A549 (cell line): ENCODE results near the gene OPRD1. TPM values are rescaled to one million over a fixed set of nuclear protein-coding genes. Genes with fewer than 3 reads are reported as not detected.
A peak's percentile ranks its signal among the peaks of the same experiment; 100 is the strongest.

Experiments used
- ATAC-seq, 2 experiments: fragments of 200-7000 bp in 1 of 2; fragments of >200 bp in 1 of 2; cut with Nextera tagmentation in 1 of 2; cut with Tn5 transposase in 1 of 2; 3 replicates each; pipeline versions ENCODE4 v1.8.0 to v1.9.1; 2018 to 2020; ENCODE audit warnings: mild to moderate bottlenecking in 1 of 2, moderate library complexity in 1 of 2
- CTCF ChIA-PET: fragments of 300-600 bp; sonication (Branson Sonifier 250); formaldehyde crosslinking; extraction: SDS; loops from one replicate; lab custom pipeline; 2021; ENCODE audit warnings: antibody characterized with exemption, inconsistent platforms; lab: Yijun Ruan, JAX
- POLR2A ChIA-PET: fragments of 350-600 bp; formaldehyde crosslinking; extraction: SDS; loops from one replicate; lab custom pipeline; 2021; ENCODE audit warnings: antibody characterized with exemption, inconsistent platforms; lab: Yijun Ruan, JAX
- DNase-seq, 2 experiments: peaks; one replicate each; pipeline versions ENCODE4 v3.0.0 to v3.0.0-alpha.2; 2011 to 2016; ENCODE audit warnings: low read depth in 1 of 2, low spot score in 1 of 2
- FAIRE-seq: peaks from 2 replicates; lab custom pipeline; 2011; peaks lifted over from hg19 to GRCh38; lab: Jason Lieb, UNC
- H3K27ac ChIP-seq, 2 experiments: fragments of >200 bp; sonication (Bioruptor Twin); formaldehyde crosslinking; 3 replicates each; pipeline ENCODE4 v1.5.1; 2016 to 2017
- H3K4me1 ChIP-seq: fragments of >200 bp; sonication (Bioruptor Twin); formaldehyde crosslinking; 3 replicates; pipeline ENCODE4 v1.6.1; 2016
- H3K4me2 ChIP-seq: fragments of >200 bp; sonication (Bioruptor Twin); formaldehyde crosslinking; 3 replicates; pipeline ENCODE4 v1.6.1; 2016
- H3K4me3 ChIP-seq: fragments of >200 bp; sonication (Bioruptor Twin); formaldehyde crosslinking; 3 replicates; pipeline ENCODE4 v1.5.1; 2016
- H3K9me3 ChIP-seq: fragments of >200 bp; sonication (Bioruptor Twin); formaldehyde crosslinking; 3 replicates; pipeline ENCODE4 v1.6.1; 2016
- ATOH8 ChIP-seq: fragments of 250-450 bp; sonication (Bioruptor Pico); IDR thresholded peaks from 2 replicates; pipeline ENCODE4 v1.5.0; 2020; ENCODE audit warnings: low read depth, mild to moderate bottlenecking, moderate library complexity
- CBX8 ChIP-seq: fragments of 200-600 bp; sonication (generic); IDR thresholded peaks from 2 replicates; pipeline ENCODE4 v1.6.1; 2016
- CEBPB ChIP-seq, 2 experiments: fragments of >200 bp in 1 of 2; sonication (Bioruptor Twin) in 1 of 2; formaldehyde crosslinking in 1 of 2; IDR thresholded peaks; 2 replicates each; pipeline ENCODE4 v1.6.1; 2012 to 2016
- EP300 ChIP-seq, 2 experiments: fragments of >200 bp; sonication (Bioruptor Twin); formaldehyde crosslinking; IDR thresholded peaks; 2 replicates in 1 of 2; 3 replicates in 1 of 2; pipeline ENCODE4 v1.6.1; 2016 to 2017
- FOSB ChIP-seq: fragments of 250-450 bp; sonication (Bioruptor Pico); IDR thresholded peaks from 2 replicates; pipeline ENCODE4 v1.5.0; 2020; ENCODE audit warnings: mild to moderate bottlenecking, moderate library complexity
- FOSL2 ChIP-seq, 2 experiments: fragments of 450-650 bp in 1 of 2; fragments of >200 bp in 1 of 2; sonication (Bioruptor Twin) in 1 of 2; formaldehyde crosslinking; IDR thresholded peaks; 2 replicates each; pipeline versions ENCODE4 v1.5.0 to v1.6.1; 2016 to 2020; ENCODE audit warnings: mild to moderate bottlenecking in 1 of 2, moderate library complexity in 1 of 2
- JUNB ChIP-seq: fragments of >200 bp; sonication (Bioruptor Twin); formaldehyde crosslinking; IDR thresholded peaks from 2 replicates; pipeline ENCODE4 v1.6.1; 2016
- NPAS2 ChIP-seq: fragments of 250-450 bp; sonication (Bioruptor Pico); IDR thresholded peaks from 2 replicates; pipeline ENCODE4 v1.8.0; 2022; ENCODE audit warnings: mild to moderate bottlenecking, moderate library complexity, borderline replicate concordance
- NR3C1 ChIP-seq: fragments of >200 bp; sonication (Bioruptor Twin); formaldehyde crosslinking; IDR thresholded peaks from 3 replicates; pipeline ENCODE4 v1.6.1; 2017
- PHF8 ChIP-seq: fragments of 200-600 bp; sonication (generic); IDR thresholded peaks from 2 replicates; pipeline ENCODE4 v1.6.1; 2016; ENCODE audit warnings: low read depth, mild to moderate bottlenecking, antibody characterized with exemption, moderate library complexity, borderline replicate concordance
- POLR2A ChIP-seq: IDR thresholded peaks from 2 replicates; pipeline ENCODE4 v1.6.1; 2012; ENCODE audit warnings: mild to moderate bottlenecking, low read length
- RAD21 ChIP-seq, 2 experiments: fragments of >200 bp in 1 of 2; sonication (Bioruptor Twin) in 1 of 2; formaldehyde crosslinking in 1 of 2; IDR thresholded peaks in 1 of 2; conservative IDR thresholded peaks in 1 of 2; 2 replicates in 1 of 2; 3 replicates in 1 of 2; pipeline ENCODE4 v1.6.1; 2012 to 2018; ENCODE audit warnings: inconsistent platforms in 1 of 2
- RNF2 ChIP-seq: fragments of 200-600 bp; sonication (generic); IDR thresholded peaks from 2 replicates; pipeline ENCODE4 v1.6.1; 2016; ENCODE audit warnings: low read depth, mild to moderate bottlenecking, antibody characterized with exemption, moderate library complexity, borderline replicate concordance
- TP53 ChIP-seq: fragments of 250-450 bp; sonication (Bioruptor Pico); IDR thresholded peaks from 2 replicates; pipeline ENCODE4 v1.5.0; 2021; ENCODE audit warnings: mild to moderate bottlenecking, moderate library complexity
- ZC3H11A ChIP-seq: fragments of 450-650 bp; IDR thresholded peaks from 2 replicates; pipeline ENCODE4 v1.6.1; 2014; ENCODE audit warnings: antibody characterized with exemption, mild to moderate bottlenecking
- ZSCAN20 ChIP-seq: fragments of 250-450 bp; sonication (Bioruptor Pico); IDR thresholded peaks from 2 replicates; pipeline ENCODE4 v1.8.0; 2022; ENCODE audit warnings: mild to moderate bottlenecking, moderate library complexity
- WGBS: methylation state at CpG from one replicate; pipeline ENCODE4 v1.1.6; 2017; ENCODE audit errors: missing lambda C conversion rate; 5-methylcytosine and 5-hydroxymethylcytosine counted together
- polyA plus RNA-seq, 4 experiments: library from polyadenylated mRNA; depleted of rRNA in 3 of 4; stranded (reverse); fragments of >200 nt; fragmentation: RNase III in 1 of 4; extraction: RNeasy Plus Mini Kit Qiagen cat#74134 plus additional on column Dnase treatment in 1 of 4; gene quantifications; 2 replicates in 3 of 4; 3 replicates in 1 of 4; pipeline ENCODE4 v1.2.3, GENCODE V29; 2011 to 2017
- TF ChIP-seq, protein P1 (sequence below): fragments of >200 bp; sonication (Bioruptor Twin); formaldehyde crosslinking; IDR thresholded peaks from 2 replicates; pipeline ENCODE4 v1.6.1; 2016
- TF ChIP-seq, protein P2 (sequence below): fragments of 450-650 bp; IDR thresholded peaks from 2 replicates; pipeline ENCODE4 v1.6.1; 2014; ENCODE audit warnings: antibody characterized with exemption

OPRD1 gene
- polyA plus RNA-seq, 2 of the 4 experiments (the other 2 are of a cell fraction) = not detected

DNA sequence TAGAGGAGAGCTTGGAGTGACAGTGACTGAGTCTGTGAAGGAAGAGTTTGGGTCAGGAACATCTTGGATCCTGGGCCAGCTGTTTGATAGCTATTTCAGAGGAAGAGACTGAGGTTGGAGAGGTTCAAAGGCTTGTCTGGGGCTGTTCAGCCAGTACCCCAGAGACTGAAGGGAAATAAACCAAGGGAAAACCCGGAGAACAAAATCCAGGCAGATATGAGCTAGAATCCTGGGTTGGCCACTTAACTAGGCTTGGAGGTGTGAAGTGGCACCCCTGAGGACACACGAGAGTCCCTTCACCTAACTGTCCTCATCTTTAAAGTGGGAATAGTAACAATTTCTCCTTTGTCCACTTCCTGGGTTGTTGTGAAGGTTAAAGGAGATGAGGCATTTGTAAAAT is 79.3 kb downstream of the OPRD1 start (continued):
- TF ChIP-seq CEBPB (IDR thresholded peaks at IDR 0.05) (no peak), FOSL2 (IDR thresholded peaks at IDR 0.05) (no peak), FOSL2 (CRISPR knock-in tag; IDR thresholded peaks at IDR 0.05) (no peak)

GRCh38 chr1:28893403-28894102 is 81.6 kb downstream of the OPRD1 start:
- H3K4me3 ChIP-seq = no peak overlapping the region
- no peak for FAIRE-seq
- CTCF ChIA-PET = interaction anchor here (0.7 to 9.6 kb wide), 4 partner anchors 9 to 140 kb away, joined by 3 to 75 read pairs (median 10); no protein-coding TSS in a partner anchor
- ATAC-seq = peak; percentile 66 to 79; a peak in 5 of 6 replicates
- POLR2A ChIA-PET = no interaction called here
- no peak overlapping the region for H3K27ac ChIP-seq
- H3K4me2 ChIP-seq = no peak overlapping the region
- H3K9me3 ChIP-seq = no peaks in the 10 kb centered on the region
- no peaks in the 10 kb centered on the region for H3K4me1 ChIP-seq
- 77% methylated on average over 2 of the region's 8 CpGs for WGBS
- no peak for DNase-seq
- TF ChIP-seq NPAS2 (CRISPR knock-in tag) (no peak), RAD21 (conservative IDR thresholded peaks at IDR 0.05 in 1 of 2, IDR thresholded peaks at IDR 0.05 in 1 of 2) (peak in 1 of 2 experiments; percentile 26; a peak in 1 of 5 replicates)
- TF ChIP-seq, all 56 proteins: peak for 1

GRCh38 chr1:28894785-28895184 is 82.8 kb downstream of the OPRD1 start:
- Histone ChIP-seq H3K4me3 (no peak overlapping the region), H3K27ac (no peak overlapping the region), H3K4me2 (no peak overlapping the region), H3K4me1 (no peaks in the 10 kb centered on the region), H3K9me3 (no peaks in the 10 kb centered on the region)
- POLR2A ChIA-PET = no interaction called here
- ATAC-seq (no peak), DNase-seq (no peak), FAIRE-seq (no peak)
- WGBS = 100% methylated on average over 2 of the region's 2 CpGs
- TF ChIP-seq POLR2A = no peak
- no peak for TF ChIP-seq RNF2
- no peak for TF ChIP-seq NR3C1
- TF ChIP-seq PHF8 = no peak
- TF ChIP-seq ZSCAN20 (CRISPR knock-in tag) = no peak
- TF ChIP-seq, protein P1, sequence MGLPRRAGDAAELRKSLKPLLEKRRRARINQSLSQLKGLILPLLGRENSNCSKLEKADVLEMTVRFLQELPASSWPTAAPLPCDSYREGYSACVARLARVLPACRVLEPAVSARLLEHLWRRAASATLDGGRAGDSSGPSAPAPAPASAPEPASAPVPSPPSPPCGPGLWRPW = no peak
- TF ChIP-seq TP53 (CRISPR knock-in tag) = no peak
- no peak for TF ChIP-seq ATOH8 (CRISPR knock-in tag)
- no peak for TF ChIP-seq JUNB
- no peak for TF ChIP-seq ZC3H11A
- TF ChIP-seq, protein P2, sequence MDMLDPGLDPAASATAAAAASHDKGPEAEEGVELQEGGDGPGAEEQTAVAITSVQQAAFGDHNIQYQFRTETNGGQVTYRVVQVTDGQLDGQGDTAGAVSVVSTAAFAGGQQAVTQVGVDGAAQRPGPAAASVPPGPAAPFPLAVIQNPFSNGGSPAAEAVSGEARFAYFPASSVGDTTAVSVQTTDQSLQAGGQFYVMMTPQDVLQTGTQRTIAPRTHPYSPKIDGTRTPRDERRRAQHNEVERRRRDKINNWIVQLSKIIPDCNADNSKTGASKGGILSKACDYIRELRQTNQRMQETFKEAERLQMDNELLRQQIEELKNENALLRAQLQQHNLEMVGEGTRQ = no peak
- CTCF ChIA-PET = interaction anchor here (2.6 to 9.6 kb wide), 2 partner anchors 13 to 139 kb away, joined by 14 to 75 read pairs; no protein-coding TSS in a partner anchor

DNA sequence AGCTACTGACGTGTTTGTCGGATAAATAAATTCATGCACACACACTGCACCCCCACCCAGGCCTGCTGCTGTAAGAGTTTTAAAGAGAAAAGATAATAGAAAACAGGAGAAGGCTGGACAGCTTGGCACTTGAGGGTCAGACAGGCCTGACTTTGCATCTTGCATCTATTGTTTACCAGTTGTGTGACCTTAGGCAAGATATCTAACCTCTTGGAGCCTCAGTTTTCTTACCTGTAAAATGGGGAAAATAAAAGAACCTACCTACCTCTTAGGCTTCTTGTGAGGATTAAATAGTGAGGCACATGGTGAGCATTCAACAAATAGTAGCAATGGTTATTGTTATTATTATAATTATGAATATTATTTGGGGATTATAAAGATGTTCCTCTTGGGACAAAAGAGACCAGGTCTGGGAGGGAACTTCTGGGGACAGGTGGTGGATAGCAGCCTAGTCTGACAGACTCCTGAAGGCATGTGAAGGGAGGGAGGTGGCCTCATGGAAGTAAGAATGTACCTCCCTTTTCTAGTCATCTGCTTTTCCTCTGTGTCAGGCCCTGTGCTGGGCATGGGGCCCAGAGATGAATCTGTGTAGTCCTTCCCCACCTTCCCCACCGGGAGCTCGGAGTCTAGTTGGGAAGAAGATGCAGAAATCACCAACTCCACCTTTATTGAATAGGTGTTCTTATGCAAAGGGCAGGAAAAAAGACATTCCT is 84.1 kb downstream of the OPRD1 start:
- no peak overlapping the region for H3K27ac ChIP-seq
- H3K4me1 ChIP-seq = no peaks in the 10 kb centered on the region
- DNase-seq (no peak), ATAC-seq (no peak), FAIRE-seq (no peak)
- no peaks in the 10 kb centered on the region for H3K9me3 ChIP-seq
- 80% methylated on average over 4 of the region's 4 CpGs for WGBS
- no peak overlapping the region for H3K4me3 ChIP-seq
- no peak overlapping the region for H3K4me2 ChIP-seq
- TF ChIP-seq, protein P2 = no peak
- TF ChIP-seq TP53 (CRISPR knock-in tag) (no peak), CBX8 (no peak), ATOH8 (CRISPR knock-in tag) (no peak), FOSB (CRISPR knock-in tag) (no peak), EP300 (IDR thresholded peaks at IDR 0.05) (no peak)
- TF ChIP-seq, protein P1 = no peak
- ChIA-PET CTCF (interaction anchor here (1.0 to 9.6 kb wide), 3 partner anchors 14 to 306 kb away, joined by 3 to 75 read pairs (median 3); no protein-coding TSS in a partner anchor), POLR2A (no interaction called here)
